SU-DHL-6 (cell line): ENCODE results near the gene TRIM61.
"Not testable (repeated sequence)": the region's sequence is repeated elsewhere in the genome, so short reads cannot be mapped to it uniquely, and the experiment has no call there.

ENCODE experiments used
- CTCF ChIP-seq: fragments of 200-600 bp; sonication (generic); IDR thresholded peaks from one replicate; pipeline ENCODE4 v1.5.1; 2017; ENCODE audit warnings: antibody characterized with exemption, mild to moderate bottlenecking, low read length, moderate library complexity; ENCODE audit not compliant: insufficient read depth, poor library complexity, severe bottlenecking
- EZH2phosphoT487 ChIP-seq: fragments of 200-600 bp; sonication (generic), shearing (Covaris generic); conservative IDR thresholded peaks from 2 replicates; pipeline ENCODE4 v1.6.1; 2018; ENCODE audit warnings: mild to moderate bottlenecking, antibody characterized with exemption, low read length, moderate library complexity, mixed read lengths

GRCh38 chr4:164998526-164999080 lies 21.1 kb upstream of the TRIM61 start:
- not testable (repeated sequence) for TF ChIP-seq CTCF, EZH2phosphoT487
